HG02763 (cell line): ENCODE results near the gene SFXN4.

Experiments
- ATAC-seq: cut with Tn5 transposase; IDR thresholded peaks from one replicate; pipeline ENCODE4 v1.9.1; 2021; ENCODE audit warnings: mild to moderate bottlenecking, moderate library complexity; ENCODE audit not compliant: unreplicated experiment

Gene SFXN4, protein sequence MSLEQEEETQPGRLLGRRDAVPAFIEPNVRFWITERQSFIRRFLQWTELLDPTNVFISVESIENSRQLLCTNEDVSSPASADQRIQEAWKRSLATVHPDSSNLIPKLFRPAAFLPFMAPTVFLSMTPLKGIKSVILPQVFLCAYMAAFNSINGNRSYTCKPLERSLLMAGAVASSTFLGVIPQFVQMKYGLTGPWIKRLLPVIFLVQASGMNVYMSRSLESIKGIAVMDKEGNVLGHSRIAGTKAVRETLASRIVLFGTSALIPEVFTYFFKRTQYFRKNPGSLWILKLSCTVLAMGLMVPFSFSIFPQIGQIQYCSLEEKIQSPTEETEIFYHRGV

DNA sequence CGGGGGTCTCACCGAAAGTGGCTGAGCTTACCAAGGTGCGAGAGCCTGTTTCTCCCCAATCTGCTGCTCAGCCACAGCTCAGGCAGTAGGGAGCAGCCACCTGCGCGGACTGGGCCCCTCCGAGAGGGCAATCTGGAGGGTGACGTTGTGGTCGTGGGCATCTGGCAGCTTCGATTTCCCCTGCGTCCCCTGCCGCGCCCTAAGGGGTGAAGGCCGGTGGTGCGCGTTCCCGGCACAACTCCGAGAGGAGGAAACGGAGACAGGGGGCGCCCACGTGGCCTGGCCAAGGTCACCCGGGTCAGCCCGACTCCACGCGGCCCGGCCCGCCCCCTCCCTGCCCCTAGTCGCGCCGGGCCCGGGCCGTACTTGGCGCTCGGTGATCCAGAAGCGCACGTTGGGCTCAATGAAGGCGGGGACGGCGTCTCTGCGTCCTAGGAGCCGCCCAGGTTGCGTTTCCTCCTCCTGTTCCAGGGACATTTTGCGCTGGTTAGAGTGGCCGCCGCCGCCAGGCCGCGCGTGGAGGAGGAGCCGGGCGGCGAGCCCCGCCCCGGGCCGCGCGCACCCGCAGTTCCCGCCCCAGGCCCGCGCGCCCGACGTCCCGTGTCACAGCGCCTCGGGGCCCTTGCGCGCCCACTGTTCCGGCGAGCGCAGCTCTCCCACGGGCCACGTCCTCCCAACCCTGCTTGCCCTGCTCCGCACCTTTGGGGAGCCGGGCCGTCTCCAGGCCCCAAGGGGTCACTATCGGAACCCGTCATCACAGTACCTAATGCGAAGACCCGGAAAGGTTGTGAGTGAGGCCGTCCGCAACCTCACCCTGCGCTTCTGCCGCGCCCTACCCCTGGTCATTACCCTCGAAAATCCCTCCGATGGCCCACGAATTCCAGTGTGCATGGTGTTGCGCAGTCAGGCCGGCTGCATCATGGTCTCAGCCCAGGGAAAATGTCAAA is at the start of gene SFXN4:
Gene SFXN4 (minus strand): TSS at position 544 of the 947 bp plus-strand sequence. CDS start 67 bp downstream, at position 477.
- peak; percentile 86 for ATAC-seq

GRCh38 chr10:119211625-119212441 is 46.3 kb upstream of the SFXN4 start:
- no peak for ATAC-seq

DNA sequence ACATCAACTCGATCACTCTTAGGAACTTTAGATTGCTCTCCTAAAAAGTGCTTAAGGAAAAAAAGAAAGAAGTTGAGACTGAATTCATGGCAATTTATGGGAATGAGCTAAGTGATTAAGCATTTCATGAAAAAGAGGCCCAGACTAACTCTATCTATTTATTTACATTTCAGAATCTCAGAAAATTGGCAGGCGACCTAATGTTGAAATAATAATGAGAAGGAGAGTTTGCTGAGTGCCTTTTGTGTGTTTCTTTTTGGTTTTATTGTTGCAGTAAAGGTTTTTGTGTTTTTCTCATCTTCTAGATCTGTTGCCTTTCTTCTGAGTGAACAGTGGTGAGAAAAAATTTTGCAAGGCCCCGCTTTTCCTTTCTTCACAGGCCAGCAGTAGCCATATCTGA is 45.7 kb upstream of the SFXN4 start:
- ATAC-seq: no peak

DNA sequence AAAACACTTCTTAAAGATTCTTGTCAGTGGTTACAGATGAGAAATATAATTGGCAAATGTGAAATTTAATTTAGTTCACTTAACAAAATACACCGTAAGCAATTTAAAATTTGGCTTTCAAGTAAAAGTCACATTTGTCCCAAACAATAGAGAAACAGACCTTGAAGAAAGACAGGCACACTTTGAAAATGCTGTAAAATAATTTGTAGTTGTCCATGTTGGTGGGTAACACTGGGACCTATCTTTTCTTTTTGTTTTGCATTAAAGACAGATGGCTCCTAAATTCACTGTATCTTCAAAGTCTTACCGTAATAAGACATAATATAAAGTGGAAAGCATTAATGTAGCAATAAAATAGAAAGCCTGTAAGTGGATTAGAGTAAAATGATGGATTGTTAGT is 45.1 kb upstream of the SFXN4 start:
- no peak for ATAC-seq

GRCh38 chr10:119209736-119210355 is 44.3 kb upstream of the SFXN4 start:
- no peak for ATAC-seq

GRCh38 chr10:119209035-119209735 is 43.7 kb upstream of the SFXN4 start:
- no peak for ATAC-seq

DNA sequence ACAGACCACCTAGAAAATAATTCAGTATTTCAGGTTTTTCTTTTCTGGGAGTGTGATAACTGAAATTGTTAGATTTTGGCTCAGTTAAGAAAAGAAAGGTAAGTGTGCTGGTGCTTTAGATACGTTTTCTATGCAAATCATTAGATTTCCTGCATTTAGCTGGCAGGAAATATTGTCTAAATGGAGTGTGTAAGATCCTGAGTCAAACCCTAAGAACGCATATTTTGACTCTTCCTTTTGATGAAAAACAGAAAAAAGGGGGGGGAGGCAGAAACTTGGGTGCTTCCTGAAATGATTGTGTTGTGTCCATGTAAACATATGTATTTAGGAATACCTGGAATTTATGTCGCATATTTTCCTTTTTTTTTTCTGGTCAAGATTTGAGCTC is 43.0 kb upstream of the SFXN4 start:
- no peak for ATAC-seq

DNA sequence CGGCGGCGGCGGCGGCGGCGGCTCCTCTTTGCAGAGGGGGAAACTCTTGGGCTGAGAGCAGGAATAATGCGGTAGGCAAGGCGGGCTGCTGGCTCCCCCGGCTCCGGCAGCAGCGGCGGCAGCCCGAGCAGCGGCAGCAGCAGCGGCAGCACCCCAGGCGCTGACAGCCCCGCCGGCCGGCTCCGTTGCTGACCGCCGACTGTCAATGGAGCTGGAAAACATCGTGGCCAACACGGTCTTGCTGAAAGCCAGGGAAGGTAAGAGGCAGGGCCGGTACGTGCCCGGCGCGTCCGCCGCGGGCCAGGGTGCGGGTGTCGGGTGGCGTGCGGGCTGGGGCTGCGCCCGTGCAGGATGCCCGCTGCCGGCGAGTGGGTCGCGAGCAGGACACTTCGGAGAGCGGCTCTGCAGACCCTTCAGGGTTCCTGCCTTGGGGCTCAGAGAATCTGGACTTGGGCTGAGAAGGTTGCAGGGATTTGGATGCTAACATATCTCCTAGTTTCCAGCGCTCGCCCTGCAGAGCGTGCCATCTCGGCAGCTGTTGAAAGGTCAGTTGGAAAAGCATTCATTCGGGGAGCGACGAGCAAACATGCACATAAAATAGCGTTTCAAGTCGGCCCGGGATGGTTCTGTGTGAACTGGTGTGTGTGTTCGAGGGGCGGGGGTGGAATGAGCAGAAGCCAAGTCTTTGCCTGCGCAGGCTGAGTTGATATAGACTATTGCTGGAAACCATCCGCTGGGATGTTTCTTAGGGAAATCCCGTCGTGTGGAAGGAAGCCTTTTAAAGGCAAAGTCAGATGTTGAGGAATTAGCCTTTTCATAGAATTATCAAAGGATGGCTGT is 42.4 kb upstream of the SFXN4 start:
- peak; percentile 4 for ATAC-seq

DNA sequence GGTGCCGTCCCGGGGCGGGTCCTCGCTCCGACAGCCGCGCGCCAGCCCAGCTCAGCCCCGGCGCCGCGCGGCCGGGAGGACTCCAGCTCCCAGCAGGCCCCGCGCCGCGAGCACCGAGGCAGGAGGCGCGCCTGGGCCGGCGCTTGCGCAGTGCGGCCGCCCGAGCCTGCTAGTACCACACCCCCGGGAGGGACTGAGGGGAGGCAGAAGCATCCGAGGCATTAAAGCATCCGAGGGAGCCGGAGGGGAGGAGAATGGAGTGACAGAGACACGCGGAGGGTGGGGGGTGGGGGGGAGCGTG is 41.8 kb upstream of the SFXN4 start, which contains the start of gene GRK5:
Gene GRK5 (plus strand): TSS at position 206 of the 301 bp plus-strand sequence. CDS start 347 bp downstream, outside the sequence.
- peak; percentile 77 for ATAC-seq

GRCh38 chr10:119206603-119207365 is 41.3 kb upstream of the SFXN4 start:
- peak; percentile 49 for ATAC-seq

GRCh38 chr10:119205894-119206602 is 40.5 kb upstream of the SFXN4 start:
- peak; percentile 22 for ATAC-seq

DNA sequence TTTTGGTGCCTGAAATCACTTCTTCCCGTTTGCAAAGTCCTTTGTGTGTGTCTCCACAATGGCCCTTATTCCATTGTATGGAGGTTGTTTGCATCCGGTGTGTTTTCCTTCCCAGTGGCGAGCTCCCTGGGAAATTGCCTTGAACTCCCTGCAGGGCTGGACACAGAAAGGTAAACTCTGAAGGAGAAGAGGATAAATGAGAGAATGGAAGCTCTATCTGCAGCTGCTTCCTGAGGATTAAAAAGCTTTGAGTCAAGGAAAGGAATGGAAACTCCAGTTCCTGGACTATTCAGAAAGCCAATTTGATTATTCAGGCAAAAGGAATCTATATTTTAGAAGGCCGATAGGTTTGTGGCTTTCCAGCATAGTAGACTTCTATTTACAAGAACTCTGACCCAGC is 37.5 kb upstream of the SFXN4 start:
- ATAC-seq: no peak

DNA sequence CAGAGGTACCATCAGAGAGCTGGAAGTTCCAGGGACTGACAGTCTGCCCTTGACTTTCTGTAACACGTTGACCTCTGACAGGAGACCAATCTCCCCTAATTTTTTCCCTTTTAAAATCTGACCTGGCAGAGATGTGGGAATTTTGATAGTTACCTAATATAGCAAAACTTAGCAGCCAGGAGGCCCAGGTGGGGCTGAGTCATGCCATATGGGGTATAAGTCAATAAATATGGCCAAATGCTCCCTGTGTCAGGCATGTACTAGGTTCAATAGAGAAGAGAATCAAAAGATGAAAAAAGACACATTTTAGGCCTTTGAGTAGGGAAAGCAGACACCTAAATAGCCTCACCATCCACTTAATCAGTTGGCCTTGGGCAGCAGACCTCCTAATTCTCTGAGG is 35.7 kb upstream of the SFXN4 start:
- no peak for ATAC-seq

GRCh38 chr10:119199231-119199992 is 33.9 kb upstream of the SFXN4 start:
- no peak for ATAC-seq

GRCh38 chr10:119198438-119198837 is 32.9 kb upstream of the SFXN4 start:
- ATAC-seq: no peak

DNA sequence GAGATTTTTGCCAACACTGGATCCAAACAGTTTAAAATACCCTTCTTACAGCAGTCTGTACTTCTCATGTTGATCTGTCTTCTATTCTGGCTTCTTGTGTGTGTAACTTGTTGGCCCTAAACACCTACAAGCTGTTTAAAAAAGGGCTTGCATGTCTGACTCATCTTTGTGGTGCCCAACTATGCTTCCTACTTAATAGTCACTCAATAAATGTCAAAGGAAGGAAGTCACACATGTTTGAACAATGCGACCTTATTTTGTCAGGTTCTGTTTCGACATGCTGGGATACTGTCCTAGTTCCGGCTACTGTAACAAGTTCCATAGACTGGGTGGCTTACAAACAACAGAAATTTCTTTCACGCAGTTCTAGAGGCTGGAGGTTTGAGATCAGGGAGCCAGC is 32.4 kb upstream of the SFXN4 start:
- ATAC-seq: no peak

- ATAC-seq: no peak
Observed at GRCh38 chr10:119191881-119192280, 26.4 kb upstream of the SFXN4 start.
